H1 (cell line): ENCODE measurements around the gene LIN37. TPM values are rescaled to one million over a fixed set of nuclear protein-coding genes. Genes with fewer than 3 reads are reported as not detected.

Source experiments
- CBX5 ChIP-seq: fragments of 300-800, 300-1000 bp; sonication (generic); IDR thresholded peaks from 2 replicates; pipeline ENCODE4 v1.7.1; 2016; ENCODE audit warnings: antibody characterized with exemption, low read length, low read depth
- RFX5 ChIP-seq: IDR thresholded peaks from 2 replicates; pipeline ENCODE4 v1.6.1; 2011; ENCODE audit warnings: low read depth, low read length, improper control_type of control experiment, borderline replicate concordance
- RXRA ChIP-seq: IDR thresholded peaks from 2 replicates; pipeline ENCODE4 v1.6.1; 2011; ENCODE audit warnings: low read depth, mild to moderate bottlenecking, low read length, moderate library complexity; ENCODE audit not compliant: insufficient read depth
- TAF7 ChIP-seq: optimal IDR thresholded peaks from 2 replicates; pipeline ENCODE3; 2011; ENCODE audit warnings: low read depth, mild to moderate bottlenecking, inconsistent platforms, low read length, moderate library complexity, borderline replicate concordance
- polyA plus RNA-seq, 7 experiments: library from polyadenylated mRNA; depleted of rRNA in 3 of 7; stranded (reverse) in 5 of 7; unstranded in 2 of 7; fragments of >200 nt in 5 of 7; fragments of 200-250 nt in 2 of 7; gene quantifications; 1 replicate in 5 of 7; 2 replicates in 1 of 7; 4 replicates in 1 of 7; pipeline versions ENCODE4 v1.2.1 to v1.2.3, GENCODE V29; 2011 to 2013; ENCODE audit warnings: missing spikeins in 2 of 7, mixed read lengths in 2 of 7
- total RNA-seq: library from RNA; stranded (reverse); fragmentation: NEBNext Ultra II Directional; extraction: Animal tissue kit (Norgen Biotek cat#: 25700); gene quantifications from 2 replicates; pipeline ENCODE4 v1.2.1, GENCODE V29; 2021

Gene LIN37
- total and polyA plus RNA-seq, 2 of the 8 experiments (the other 6 are each of a cell fraction or from before 2014, with no cell fraction given) = 3.8 to 9.8 TPM

DNA sequence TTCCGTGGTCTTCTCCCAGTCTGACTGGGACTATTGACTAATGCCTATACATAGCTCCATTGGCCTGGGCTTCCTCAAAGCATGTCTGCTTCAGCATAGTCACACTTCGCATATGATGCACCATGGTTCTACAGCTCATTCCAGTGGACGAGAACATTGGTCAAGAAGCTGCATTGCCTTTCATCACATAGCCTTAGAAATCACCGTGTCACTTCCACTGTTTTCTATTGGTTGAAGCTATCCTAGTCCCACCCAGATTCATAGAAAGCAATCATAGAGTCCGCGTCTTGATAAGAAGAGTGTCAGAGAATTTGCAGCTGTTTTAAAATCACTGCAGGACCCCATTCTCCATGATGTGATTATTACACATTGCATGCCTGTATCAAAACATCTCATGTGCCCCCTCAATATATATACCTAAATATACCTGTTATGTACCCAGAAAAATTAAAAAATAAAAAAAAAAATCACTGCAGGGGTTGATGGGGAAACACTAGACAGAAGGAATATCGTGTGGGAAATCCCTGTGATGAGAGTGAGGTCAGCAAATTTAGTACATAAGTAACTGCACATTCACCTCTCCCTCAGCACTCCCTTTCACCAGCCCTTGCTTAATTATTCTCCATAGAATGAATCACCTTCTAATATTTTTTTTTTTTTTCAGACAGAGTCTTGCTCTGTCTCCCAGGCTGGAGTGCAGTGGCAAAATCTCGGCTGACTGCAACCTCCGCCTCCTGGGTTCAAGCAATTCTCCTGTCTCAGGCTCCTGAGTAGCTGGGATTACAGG lies 24.8 kb downstream of the LIN37 start (continued):
- no peak for TF ChIP-seq RXRA
- no peak for TF ChIP-seq CBX5
- no peak for TF ChIP-seq TAF7
- TF ChIP-seq RFX5 = no peak
